SU-DHL-6 (cell line): ENCODE results near the gene SHD.

Experiments used
- H2AFZ ChIP-seq: fragments of 200-600 bp; sonication (generic); 2 replicates; pipeline ENCODE4 v1.6.1; 2014; ENCODE audit warnings: low read depth, mild to moderate bottlenecking, moderate library complexity, mixed read lengths, antibody characterized with exemption, low read length; ENCODE audit not compliant: severe bottlenecking
- H3F3A ChIP-seq: fragments of 200-600 bp; shearing (Covaris generic); 2 replicates; pipeline ENCODE4 v1.6.0; 2016; ENCODE audit warnings: antibody characterized with exemption, mild to moderate bottlenecking; ENCODE audit not compliant: insufficient read depth
- H3K27ac ChIP-seq: fragments of 200-600 bp; sonication (generic); 2 replicates; pipeline ENCODE4 v1.5.1; 2016; ENCODE audit warnings: low read depth, mild to moderate bottlenecking, low read length, moderate library complexity, mixed read lengths
- H3K27me3 ChIP-seq: fragments of 200-600 bp; sonication (generic), shearing (Covaris generic); 2 replicates; pipeline ENCODE4 v1.6.0; 2014; ENCODE audit warnings: mild to moderate bottlenecking, low read length
- H3K36me3 ChIP-seq: fragments of 200-600 bp; sonication (generic); 2 replicates; pipeline ENCODE4 v1.6.1; 2014; ENCODE audit warnings: mild to moderate bottlenecking, low read length, mixed read lengths
- H3K4me2 ChIP-seq: fragments of 300-600, 200-600 bp; shearing (Covaris generic), sonication (generic); 2 replicates; pipeline ENCODE4 v1.6.0; 2014; ENCODE audit warnings: low read length, low read depth, mild to moderate bottlenecking; ENCODE audit not compliant: poor library complexity, severe bottlenecking
- H3K4me3 ChIP-seq: fragments of 200-600 bp; sonication (generic); 2 replicates; pipeline ENCODE4 v1.5.1; 2014; ENCODE audit warnings: antibody characterized with exemption, low read length, mild to moderate bottlenecking, mixed read lengths; ENCODE audit not compliant: insufficient read depth, poor library complexity, severe bottlenecking
- H3K79me2 ChIP-seq: fragments of 200-600 bp; sonication (generic); 2 replicates; pipeline ENCODE4 v1.6.1; 2014; ENCODE audit warnings: mild to moderate bottlenecking, low read length, moderate library complexity; ENCODE audit not compliant: insufficient read depth
- H3K9ac ChIP-seq: fragments of 200-600 bp; sonication (generic); 2 replicates; pipeline ENCODE4 v1.7.0; 2014; ENCODE audit warnings: mild to moderate bottlenecking, low read length
- H3K9me2 ChIP-seq: fragments of 200-600 bp; sonication (generic); replicated peaks from 2 replicates; pipeline ENCODE4 v1.6.1; 2014; ENCODE audit warnings: low read length; ENCODE audit not compliant: insufficient read depth
- H3K9me3 ChIP-seq: fragments of 200-600 bp; sonication (generic); 2 replicates; pipeline ENCODE4 v1.6.1; 2014; ENCODE audit warnings: low read length, mixed read lengths; ENCODE audit not compliant: insufficient read depth
- H4K20me1 ChIP-seq: fragments of 200-600 bp; sonication (generic); 2 replicates; pipeline ENCODE4 v1.6.1; 2014; ENCODE audit warnings: low read depth, mild to moderate bottlenecking, antibody characterized with exemption, low read length, moderate library complexity, mixed read lengths
- EZH2phosphoT487 ChIP-seq: fragments of 200-600 bp; sonication (generic), shearing (Covaris generic); conservative IDR thresholded peaks from 2 replicates; pipeline ENCODE4 v1.6.1; 2018; ENCODE audit warnings: mild to moderate bottlenecking, antibody characterized with exemption, low read length, moderate library complexity, mixed read lengths
- TF ChIP-seq, protein P1 (sequence below): fragments of 200-600 bp; sonication (generic); IDR thresholded peaks from one replicate; pipeline ENCODE4 v1.5.1; 2017; ENCODE audit warnings: antibody characterized with exemption, mild to moderate bottlenecking, low read length, moderate library complexity; ENCODE audit not compliant: insufficient read depth, poor library complexity, severe bottlenecking

SHD gene

GRCh38 chr19:4320419-4320818 lies 41.4 kb downstream of the SHD start:
- no peaks in the 10 kb centered on the region for H3F3A ChIP-seq
- TF ChIP-seq, protein P1, sequence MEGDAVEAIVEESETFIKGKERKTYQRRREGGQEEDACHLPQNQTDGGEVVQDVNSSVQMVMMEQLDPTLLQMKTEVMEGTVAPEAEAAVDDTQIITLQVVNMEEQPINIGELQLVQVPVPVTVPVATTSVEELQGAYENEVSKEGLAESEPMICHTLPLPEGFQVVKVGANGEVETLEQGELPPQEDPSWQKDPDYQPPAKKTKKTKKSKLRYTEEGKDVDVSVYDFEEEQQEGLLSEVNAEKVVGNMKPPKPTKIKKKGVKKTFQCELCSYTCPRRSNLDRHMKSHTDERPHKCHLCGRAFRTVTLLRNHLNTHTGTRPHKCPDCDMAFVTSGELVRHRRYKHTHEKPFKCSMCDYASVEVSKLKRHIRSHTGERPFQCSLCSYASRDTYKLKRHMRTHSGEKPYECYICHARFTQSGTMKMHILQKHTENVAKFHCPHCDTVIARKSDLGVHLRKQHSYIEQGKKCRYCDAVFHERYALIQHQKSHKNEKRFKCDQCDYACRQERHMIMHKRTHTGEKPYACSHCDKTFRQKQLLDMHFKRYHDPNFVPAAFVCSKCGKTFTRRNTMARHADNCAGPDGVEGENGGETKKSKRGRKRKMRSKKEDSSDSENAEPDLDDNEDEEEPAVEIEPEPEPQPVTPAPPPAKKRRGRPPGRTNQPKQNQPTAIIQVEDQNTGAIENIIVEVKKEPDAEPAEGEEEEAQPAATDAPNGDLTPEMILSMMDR, result no peak
- no peak for TF ChIP-seq EZH2phosphoT487
- no peaks in the 10 kb centered on the region for H3K79me2 ChIP-seq
- no peaks in the 10 kb centered on the region for H4K20me1 ChIP-seq
- H3K9me3 ChIP-seq, result 0 out of 2 replicates have a peak, but pooled peaks cover 4% of the 10 kb centered on the region
- no peak overlapping the region for H3K4me3 ChIP-seq
- no peak overlapping the region for H3K4me2 ChIP-seq
- no peak overlapping the region for H3K27ac ChIP-seq
- H3K36me3 ChIP-seq, result no peaks in the 10 kb centered on the region
- H3K9me2 ChIP-seq, result no peaks in the 10 kb centered on the region
- H3K27me3 ChIP-seq, result no peaks in the 10 kb centered on the region
- H2AFZ ChIP-seq, result no peak overlapping the region
- H3K9ac ChIP-seq, result no peak overlapping the region

GRCh38 chr19:4322942-4323665 lies 44.0 kb downstream of the SHD start:
- Histone ChIP-seq H3K4me2 (no peak overlapping the region), H3K79me2 (no peaks in the 10 kb centered on the region), H2AFZ (no peak overlapping the region), H3K27ac (no peak overlapping the region), H3K9me3 (0 out of 2 replicates have a peak, but pooled peaks cover 4% of the 10 kb centered on the region), H3K9me2 (no peaks in the 10 kb centered on the region), H3K27me3 (no peaks in the 10 kb centered on the region), H3K9ac (no peak overlapping the region), H3K4me3 (no peak overlapping the region), H3F3A (no peaks in the 10 kb centered on the region), H3K36me3 (no peaks in the 10 kb centered on the region), H4K20me1 (no peaks in the 10 kb centered on the region)
- no peak for TF ChIP-seq EZH2phosphoT487
- TF ChIP-seq, protein P1, result no peak

GRCh38 chr19:4323692-4324091 lies 44.6 kb downstream of the SHD start:
- TF ChIP-seq EZH2phosphoT487, result no peak
- TF ChIP-seq, protein P1, result no peak
- Histone ChIP-seq H3K27me3 (no peaks in the 10 kb centered on the region), H3K4me2 (no peak overlapping the region), H3K79me2 (no peaks in the 10 kb centered on the region), H3K36me3 (no peaks in the 10 kb centered on the region), H3F3A (no peaks in the 10 kb centered on the region), H2AFZ (no peak overlapping the region), H3K9me3 (0 out of 2 replicates have a peak, but pooled peaks cover 4% of the 10 kb centered on the region), H3K9me2 (no peaks in the 10 kb centered on the region), H3K9ac (no peak overlapping the region), H3K4me3 (no peak overlapping the region), H4K20me1 (no peaks in the 10 kb centered on the region), H3K27ac (no peak overlapping the region)
